HL-60 (cell line): Measurements from ENCODE around the gene SIRT6.
"Not testable (repeated sequence)": the region's sequence is repeated elsewhere in the genome, so short reads cannot be mapped to it uniquely, and the experiment has no call there.

Source experiments
- DNase-seq, 2 experiments: peaks; one replicate each; pipeline ENCODE4 v3.0.0-alpha.2; 2010 to 2020; ENCODE audit warnings: low read depth in 1 of 2, low spot score in 1 of 2
- H3K27ac ChIP-seq: fragments of 250-450 bp; sonication (Bioruptor Pico); replicated peaks from 2 replicates; pipeline ENCODE4 v1.5.1; 2020; ENCODE audit warnings: mild to moderate bottlenecking, moderate library complexity
- H3K27me3 ChIP-seq: fragments of 250-450 bp; sonication (Bioruptor Pico); 2 replicates; pipeline ENCODE4 v1.5.1; 2021; ENCODE audit warnings: mild to moderate bottlenecking, moderate library complexity; ENCODE audit not compliant: insufficient read depth, poor library complexity, severe bottlenecking
- H3K4me3 ChIP-seq: replicated peaks from 2 replicates; pipeline ENCODE4 v1.5.1; 2011; ENCODE audit warnings: mild to moderate bottlenecking, control low read depth, low read length; ENCODE audit not compliant: insufficient read depth
- CTCF ChIP-seq: IDR thresholded peaks from one replicate; pipeline ENCODE4 v1.5.1; 2011; ENCODE audit warnings: low read length, control low read depth, inconsistent platforms; ENCODE audit not compliant: insufficient read depth
- GABPA ChIP-seq: IDR thresholded peaks from 2 replicates; pipeline ENCODE4 v1.6.1; 2012; ENCODE audit warnings: low read depth
- POLR2AphosphoS5 ChIP-seq: IDR thresholded peaks from 2 replicates; pipeline ENCODE4 v1.6.1; 2012; ENCODE audit warnings: low read depth
- REST ChIP-seq: IDR thresholded peaks from 2 replicates; pipeline ENCODE4 v1.6.1; 2012; ENCODE audit warnings: low read depth; ENCODE audit not compliant: insufficient replicate concordance
- SPI1 ChIP-seq: IDR thresholded peaks from 2 replicates; pipeline ENCODE4 v1.6.1; 2012; ENCODE audit warnings: low read depth, mild to moderate bottlenecking, borderline replicate concordance

SIRT6 gene

GRCh38 chr19:4149518-4150288, 32.7 kb downstream of the SIRT6 start:
- TF ChIP-seq SPI1 (no peak), CTCF (no peak), POLR2AphosphoS5 (no peak), REST (no peak), GABPA (no peak)
- no peak for DNase-seq
- H3K4me3 ChIP-seq, result no peak overlapping the region
- H3K27me3 ChIP-seq, result peaks cover 8% of the 10 kb centered on the region
- H3K27ac ChIP-seq, result no peak overlapping the region

GRCh38 chr19:4144666-4145249, 37.6 kb downstream of the SIRT6 start:
- Histone ChIP-seq H3K27ac (no peak overlapping the region), H3K4me3 (no peak overlapping the region), H3K27me3 (no peaks in the 10 kb centered on the region)
- DNase-seq, result no peak
- no peak for TF ChIP-seq GABPA
- no peak for TF ChIP-seq POLR2AphosphoS5
- TF ChIP-seq SPI1, result no peak
- TF ChIP-seq REST, result no peak
- no peak for TF ChIP-seq CTCF

GRCh38 chr19:4142916-4143315, 39.4 kb downstream of the SIRT6 start:
- H3K4me3 ChIP-seq, DNase-seq, H3K27ac ChIP-seq, H3K27me3 ChIP-seq: not testable (repeated sequence)

GRCh38 chr19:4140237-4140711, 42.1 kb downstream of the SIRT6 start:
- DNase-seq, result peak in 1 of 2 experiments; percentile 42
- no peak overlapping the region for H3K4me3 ChIP-seq
- TF ChIP-seq SPI1 (no peak), REST (no peak), CTCF (peak; percentile 49)
- no peak overlapping the region for H3K27ac ChIP-seq
- no peaks in the 10 kb centered on the region for H3K27me3 ChIP-seq
